Caco-2 (cell line): Measurements from ENCODE around the gene RGS10. TPM values are rescaled to one million over a fixed set of nuclear protein-coding genes. Genes with fewer than 3 reads are reported as not detected.

Experiments used
- BruUV-seq: library from RNA; stranded (reverse); fragments of 400-500 nt; replicated peaks from 2 replicates; lab custom pipeline; 2021; lab: Mats Ljungman, UMichigan
- CTCF ChIA-PET: fragments of 300-600 bp; sonication (Branson Sonifier 250); formaldehyde crosslinking; loops from one replicate; lab custom pipeline; 2022; ENCODE audit warnings: antibody characterized with exemption; lab: Charles Lee
- POLR2A ChIA-PET: fragments of 300-600 bp; sonication (Branson Sonifier 250); formaldehyde crosslinking; loops from one replicate; lab custom pipeline; 2022; ENCODE audit warnings: antibody characterized with exemption; lab: Charles Lee
- DNase-seq, 2 experiments: peaks; one replicate each; pipeline versions ENCODE4 v3.0.0 to v3.0.0-alpha.2; 2020 to 2022
- H3K27me3 ChIP-seq: replicated peaks from 2 replicates; pipeline ENCODE4 v1.6.0; 2011; ENCODE audit warnings: low read length; ENCODE audit not compliant: control insufficient read depth, insufficient read depth
- H3K36me3 ChIP-seq: 2 replicates; pipeline ENCODE4 v1.5.1; 2011; ENCODE audit warnings: low read length; ENCODE audit not compliant: control insufficient read depth, insufficient read depth
- H3K4me1 ChIP-seq: fragments of 250-450 bp; sonication (Bioruptor Pico); 2 replicates; pipeline ENCODE4 v1.5.1; 2020; ENCODE audit warnings: mild to moderate bottlenecking
- H3K4me3 ChIP-seq: 2 replicates; pipeline ENCODE4 v1.5.1; 2011; ENCODE audit warnings: low read depth, mild to moderate bottlenecking, control low read depth, low read length
- H3K9me3 ChIP-seq: fragments of 250-450 bp; sonication (Bioruptor Pico); 2 replicates; pipeline ENCODE4 v1.5.1; 2020; ENCODE audit warnings: mild to moderate bottlenecking, moderate library complexity
- H3K27ac Mint-ChIP-seq: one replicate; pipeline ENCODE4 v1.8.0; 2022; ENCODE audit warnings: mixed read lengths; ENCODE audit not compliant: unreplicated experiment
- H3K27me3 Mint-ChIP-seq: one replicate; pipeline ENCODE4 v1.8.0; 2022; ENCODE audit warnings: mixed read lengths; ENCODE audit not compliant: insufficient read depth, unreplicated experiment
- H3K36me3 Mint-ChIP-seq: one replicate; pipeline ENCODE4 v1.8.0; 2022; ENCODE audit warnings: mild to moderate bottlenecking, mixed read lengths; ENCODE audit not compliant: insufficient read depth, unreplicated experiment
- H3K4me1 Mint-ChIP-seq: one replicate; pipeline ENCODE4 v1.8.0; 2022; ENCODE audit warnings: low read depth, mixed read lengths; ENCODE audit not compliant: unreplicated experiment
- H3K4me3 Mint-ChIP-seq: one replicate; pipeline ENCODE4 v1.8.0; 2022; ENCODE audit warnings: mild to moderate bottlenecking, moderate library complexity, mixed read lengths; ENCODE audit not compliant: unreplicated experiment
- H3K9me3 Mint-ChIP-seq: one replicate; pipeline ENCODE4 v1.8.0; 2022; ENCODE audit warnings: mixed read lengths; ENCODE audit not compliant: unreplicated experiment
- CTCF ChIP-seq, 2 experiments: fragments of 200-600 bp in 1 of 2; IDR thresholded peaks; 1 replicate in 1 of 2; 2 replicates in 1 of 2; pipeline versions ENCODE4 v1.5.1 to v1.8.0; 2011 to 2022; ENCODE audit warnings: antibody characterized with exemption in 1 of 2, control low read depth in 1 of 2, inconsistent platforms in 1 of 2, low read depth in 1 of 2, low read length in 1 of 2, mild to moderate bottlenecking in 1 of 2, moderate library complexity in 1 of 2; ENCODE audit not compliant: insufficient read depth in 1 of 2, severe bottlenecking in 1 of 2, unreplicated experiment in 1 of 2
- intact Hi-C: fragments of 100-400 bp; cut with micrococcal nuclease; formaldehyde crosslinking; loops from one replicate; pipeline ENCODE4 v1.10.0; 2022; ENCODE audit not compliant: unreplicated experiment
- total RNA-seq: library from RNA; stranded (reverse); gene quantifications from 2 replicates; pipeline ENCODE4 v1.2.3, GENCODE V29; 2022

RGS10 gene
- total RNA-seq, 1 experiment from 2014 or later, result 23.2 TPM

- intact Hi-C loops, result no loop called here
- H3K36me3 ChIP-seq, result no peaks in the 10 kb centered on the region
- Mint-ChIP-seq H3K27me3 (no peaks in the 10 kb centered on the region), H3K4me3 (no peak overlapping the region), H3K9me3 (no peaks in the 10 kb centered on the region), H3K36me3 (no peaks in the 10 kb centered on the region), H3K4me1 (no peaks in the 10 kb centered on the region), H3K27ac (no peak overlapping the region)
- H3K4me3 ChIP-seq, result no peak overlapping the region
- POLR2A ChIA-PET, result no interaction called here
- no peak for DNase-seq
- CTCF ChIA-PET, result interaction anchor here (0.6 kb wide), 1 partner anchor 35 kb away, joined by 7 read pairs; no protein-coding TSS in a partner anchor
- H3K4me1 ChIP-seq, result no peaks in the 10 kb centered on the region
- no peak for TF ChIP-seq CTCF (IDR thresholded peaks at IDR 0.05; ENCODE audit: insufficient read depth in 1 of 2, low read depth in 1 of 2, low read length in 1 of 2, severe bottlenecking in 1 of 2, unreplicated experiment in 1 of 2)
- BruUV-seq, result no TSS peak
- no peaks in the 10 kb centered on the region for H3K9me3 ChIP-seq
- no peaks in the 10 kb centered on the region for H3K27me3 ChIP-seq
These were observed 87.5 kb downstream of the RGS10 start for GRCh38 chr10:119454990-119455389.

- no TSS peak for BruUV-seq
- no peak for TF ChIP-seq CTCF (IDR thresholded peaks at IDR 0.05; ENCODE audit: insufficient read depth in 1 of 2, low read depth in 1 of 2, low read length in 1 of 2, severe bottlenecking in 1 of 2, unreplicated experiment in 1 of 2)
- intact Hi-C loops, result no loop called here
- no peaks in the 10 kb centered on the region for H3K36me3 Mint-ChIP-seq
- ChIA-PET CTCF (interaction anchor here (0.8 kb wide), 1 partner anchor 9 kb away, joined by 3 read pairs; no protein-coding TSS in a partner anchor), POLR2A (interaction anchor here (0.6 kb wide), 1 partner anchor 247 kb away, joined by 3 read pairs; the partner anchor contains the start of gene GRK5)
- no peaks in the 10 kb centered on the region for H3K9me3 Mint-ChIP-seq
- H3K27me3 Mint-ChIP-seq, result no peaks in the 10 kb centered on the region
- no peak overlapping the region for H3K27ac Mint-ChIP-seq
- H3K9me3 ChIP-seq, result no peaks in the 10 kb centered on the region
- H3K27me3 ChIP-seq, result no peaks in the 10 kb centered on the region
- no peak for DNase-seq
- no peaks in the 10 kb centered on the region for H3K4me1 ChIP-seq
- no peaks in the 10 kb centered on the region for H3K4me1 Mint-ChIP-seq
- H3K36me3 ChIP-seq, result no peaks in the 10 kb centered on the region
- H3K4me3 Mint-ChIP-seq, result no peak overlapping the region
- no peak overlapping the region for H3K4me3 ChIP-seq
These were observed 88.2 kb downstream of the RGS10 start for GRCh38 chr10:119454316-119454715.

GRCh38 chr10:119453313-119453712, 89.2 kb downstream of the RGS10 start:
- Mint-ChIP-seq H3K9me3 (no peaks in the 10 kb centered on the region), H3K27ac (no peak overlapping the region), H3K27me3 (no peaks in the 10 kb centered on the region), H3K4me1 (no peaks in the 10 kb centered on the region), H3K4me3 (no peak overlapping the region), H3K36me3 (no peaks in the 10 kb centered on the region)
- no peak for TF ChIP-seq CTCF (IDR thresholded peaks at IDR 0.05; ENCODE audit: insufficient read depth in 1 of 2, low read depth in 1 of 2, low read length in 1 of 2, severe bottlenecking in 1 of 2, unreplicated experiment in 1 of 2)
- intact Hi-C loops, result no loop called here
- Histone ChIP-seq H3K4me1 (no peaks in the 10 kb centered on the region), H3K27me3 (no peaks in the 10 kb centered on the region), H3K36me3 (no peaks in the 10 kb centered on the region), H3K4me3 (no peak overlapping the region), H3K9me3 (no peaks in the 10 kb centered on the region)
- no peak for DNase-seq
- ChIA-PET CTCF (no interaction called here), POLR2A (no interaction called here)
- no TSS peak for BruUV-seq
